ENCODE measurements around the gene INSYN2A. TPM values are rescaled to one million over a fixed set of nuclear protein-coding genes. Genes with fewer than 3 reads are reported as not detected.

INSYN2A gene
- total RNA-seq, 1 experiment from 2014 or later, result not detected

DNA sequence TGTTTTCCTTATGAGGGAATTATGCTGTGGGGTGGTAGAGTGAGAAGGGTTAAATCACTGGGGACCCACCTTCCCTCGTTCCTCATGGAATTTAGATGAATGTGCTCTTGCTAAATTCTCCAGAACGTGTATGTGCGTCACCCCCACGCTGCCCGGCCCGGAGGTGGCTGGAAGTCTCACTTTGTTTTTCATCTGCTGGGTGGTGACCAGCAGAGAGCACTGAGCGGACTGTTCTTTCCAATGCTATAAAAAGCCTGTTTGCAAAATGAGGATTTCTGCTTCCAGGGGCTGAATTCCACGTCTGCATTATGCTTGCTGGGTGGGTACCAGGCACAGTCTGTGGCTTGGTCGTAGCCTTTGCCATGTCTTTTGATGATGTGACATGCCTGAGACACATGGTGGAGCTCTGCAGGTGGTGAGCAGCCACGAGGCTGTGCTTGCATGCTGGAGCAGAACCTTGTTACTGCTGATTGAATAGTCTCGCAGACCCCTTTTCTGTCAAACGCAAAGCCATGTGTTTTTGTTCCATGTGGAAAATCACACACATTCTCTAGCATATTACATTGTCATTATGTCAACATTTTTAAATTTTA is 31.9 kb upstream of the INSYN2A start:
- intact Hi-C loops (cut with micrococcal nuclease; ENCODE audit: unreplicated experiment), result no loop called here
- TF ChIP-seq, protein P1, sequence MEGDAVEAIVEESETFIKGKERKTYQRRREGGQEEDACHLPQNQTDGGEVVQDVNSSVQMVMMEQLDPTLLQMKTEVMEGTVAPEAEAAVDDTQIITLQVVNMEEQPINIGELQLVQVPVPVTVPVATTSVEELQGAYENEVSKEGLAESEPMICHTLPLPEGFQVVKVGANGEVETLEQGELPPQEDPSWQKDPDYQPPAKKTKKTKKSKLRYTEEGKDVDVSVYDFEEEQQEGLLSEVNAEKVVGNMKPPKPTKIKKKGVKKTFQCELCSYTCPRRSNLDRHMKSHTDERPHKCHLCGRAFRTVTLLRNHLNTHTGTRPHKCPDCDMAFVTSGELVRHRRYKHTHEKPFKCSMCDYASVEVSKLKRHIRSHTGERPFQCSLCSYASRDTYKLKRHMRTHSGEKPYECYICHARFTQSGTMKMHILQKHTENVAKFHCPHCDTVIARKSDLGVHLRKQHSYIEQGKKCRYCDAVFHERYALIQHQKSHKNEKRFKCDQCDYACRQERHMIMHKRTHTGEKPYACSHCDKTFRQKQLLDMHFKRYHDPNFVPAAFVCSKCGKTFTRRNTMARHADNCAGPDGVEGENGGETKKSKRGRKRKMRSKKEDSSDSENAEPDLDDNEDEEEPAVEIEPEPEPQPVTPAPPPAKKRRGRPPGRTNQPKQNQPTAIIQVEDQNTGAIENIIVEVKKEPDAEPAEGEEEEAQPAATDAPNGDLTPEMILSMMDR (conservative IDR thresholded peaks at IDR 0.05; ENCODE audit: low read depth, low read length), result no peak
- TF ChIP-seq EZH2 (IDR thresholded peaks at IDR 0.05; ENCODE audit: borderline replicate concordance, low read depth, low read length, poor library complexity, severe bottlenecking), result no peak
- Histone ChIP-seq H3K9me3 (ENCODE audit: low read depth, low read length, poor library complexity, severe bottlenecking) (no peaks in the 10 kb centered on the region), H3K4me1 (ENCODE audit: insufficient read depth, low read length, poor library complexity, severe bottlenecking) (no peaks in the 10 kb centered on the region), H3K36me3 (ENCODE audit: insufficient read depth, low read length, poor library complexity, severe bottlenecking) (no peaks in the 10 kb centered on the region), H3K27me3 (replicated peaks; ENCODE audit: insufficient read depth, low read depth, low read length, poor library complexity) (no peaks in the 10 kb centered on the region), H3K4me3 (ENCODE audit: low read depth, low read length, poor library complexity, severe bottlenecking) (no peak overlapping the region), H3K27ac (ENCODE audit: low read depth, low read length, poor library complexity, severe bottlenecking) (no peak overlapping the region)
- no TSS peak for BruUV-seq (replicated peaks)
- DNase-seq (ENCODE audit: low spot score), result peak; percentile 6
- ChIA-PET CTCF (no interaction called here), POLR2A (ENCODE audit: low non-redundant PET) (no interaction called here)

DNA sequence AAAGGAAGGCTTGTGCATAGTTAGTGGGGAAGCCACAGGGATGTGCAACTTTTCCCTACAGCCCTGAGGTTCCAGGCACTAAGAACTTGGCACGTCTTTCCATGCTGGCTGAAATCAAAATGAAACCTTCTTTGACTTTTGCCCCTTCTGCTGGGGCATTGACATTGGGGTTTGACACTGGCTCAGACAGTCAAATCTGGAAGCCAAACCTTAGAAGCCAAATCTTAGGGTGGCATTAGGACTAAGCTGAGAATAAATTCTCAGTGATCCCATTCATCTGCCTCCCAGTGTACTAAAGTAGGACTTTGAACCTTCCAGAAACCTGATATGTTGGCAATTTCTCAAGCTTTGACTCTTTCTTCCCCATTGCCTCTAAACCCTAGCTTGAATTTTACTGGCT is 31.3 kb upstream of the INSYN2A start:
- no peak for DNase-seq (ENCODE audit: low spot score)
- TF ChIP-seq, protein P1 (conservative IDR thresholded peaks at IDR 0.05; ENCODE audit: low read depth, low read length), result no peak
- no peak for TF ChIP-seq EZH2 (IDR thresholded peaks at IDR 0.05; ENCODE audit: borderline replicate concordance, low read depth, low read length, poor library complexity, severe bottlenecking)
- H3K27ac ChIP-seq (ENCODE audit: low read depth, low read length, poor library complexity, severe bottlenecking), result no peak overlapping the region
- H3K4me1 ChIP-seq (ENCODE audit: insufficient read depth, low read length, poor library complexity, severe bottlenecking), result no peaks in the 10 kb centered on the region
- intact Hi-C loops (cut with micrococcal nuclease; ENCODE audit: unreplicated experiment), result no loop called here
- no TSS peak for BruUV-seq (replicated peaks)
- no peaks in the 10 kb centered on the region for H3K9me3 ChIP-seq (ENCODE audit: low read depth, low read length, poor library complexity, severe bottlenecking)
- no peaks in the 10 kb centered on the region for H3K27me3 ChIP-seq (replicated peaks; ENCODE audit: insufficient read depth, low read depth, low read length, poor library complexity)
- no peaks in the 10 kb centered on the region for H3K36me3 ChIP-seq (ENCODE audit: insufficient read depth, low read length, poor library complexity, severe bottlenecking)
- CTCF ChIA-PET, result no interaction called here
- POLR2A ChIA-PET (ENCODE audit: low non-redundant PET), result no interaction called here
- H3K4me3 ChIP-seq (ENCODE audit: low read depth, low read length, poor library complexity, severe bottlenecking), result no peak overlapping the region

DNA sequence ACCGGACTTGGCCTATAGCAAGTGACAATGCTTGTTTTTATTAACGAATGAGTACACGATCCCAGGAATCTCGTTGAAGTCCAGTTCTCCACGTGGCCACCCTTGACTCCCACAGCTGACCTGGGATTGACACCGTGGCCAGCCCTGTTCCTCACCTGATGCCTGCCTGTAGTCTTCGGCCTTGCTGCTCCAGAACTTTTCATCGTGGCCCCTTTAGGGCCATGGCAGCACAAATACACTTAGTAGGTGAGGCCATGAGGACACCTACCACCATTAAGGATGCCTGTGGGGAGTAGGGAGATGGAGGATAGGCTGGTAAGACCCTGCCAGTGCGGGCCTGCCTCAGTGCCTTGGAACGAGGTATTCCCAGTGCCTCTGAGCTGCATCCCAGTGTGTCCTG is 30.6 kb upstream of the INSYN2A start:
- DNase-seq (ENCODE audit: low spot score), result no peak
- BruUV-seq (replicated peaks), result no TSS peak
- intact Hi-C loops (cut with micrococcal nuclease; ENCODE audit: unreplicated experiment), result no loop called here
- TF ChIP-seq, protein P1 (conservative IDR thresholded peaks at IDR 0.05; ENCODE audit: low read depth, low read length), result no peak
- TF ChIP-seq EZH2 (IDR thresholded peaks at IDR 0.05; ENCODE audit: borderline replicate concordance, low read depth, low read length, poor library complexity, severe bottlenecking), result no peak
- ChIA-PET POLR2A (ENCODE audit: low non-redundant PET) (no interaction called here), CTCF (no interaction called here)
- Histone ChIP-seq H3K27ac (ENCODE audit: low read depth, low read length, poor library complexity, severe bottlenecking) (no peak overlapping the region), H3K27me3 (replicated peaks; ENCODE audit: insufficient read depth, low read depth, low read length, poor library complexity) (no peaks in the 10 kb centered on the region), H3K9me3 (ENCODE audit: low read depth, low read length, poor library complexity, severe bottlenecking) (no peaks in the 10 kb centered on the region), H3K4me3 (ENCODE audit: low read depth, low read length, poor library complexity, severe bottlenecking) (no peak overlapping the region), H3K36me3 (ENCODE audit: insufficient read depth, low read length, poor library complexity, severe bottlenecking) (no peaks in the 10 kb centered on the region), H3K4me1 (ENCODE audit: insufficient read depth, low read length, poor library complexity, severe bottlenecking) (no peaks in the 10 kb centered on the region)
